Measurements from ENCODE around the gene TTLL9.

The TTLL9 gene

DNA sequence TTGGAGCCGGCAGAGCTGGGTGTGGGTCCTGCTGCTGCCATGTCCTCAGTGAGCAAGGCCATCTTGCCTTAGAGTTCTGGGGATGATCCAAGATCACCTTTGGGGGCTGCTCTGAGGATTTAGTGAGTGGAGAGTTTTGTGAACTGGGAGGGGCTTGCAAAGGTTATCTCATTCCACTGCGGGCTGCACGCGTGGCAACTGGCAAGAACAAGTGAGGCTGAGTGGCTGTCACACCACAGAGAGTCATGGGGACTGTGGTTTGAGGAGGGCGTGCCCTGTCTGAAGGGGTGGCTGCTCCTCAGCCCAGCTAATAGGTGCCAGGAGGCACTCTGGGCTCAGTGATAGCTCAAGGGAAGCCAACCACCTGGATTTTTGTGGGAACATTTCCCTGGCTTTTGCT is 37.6 kb downstream of the TTLL9 start:
- H3K4me3 ChIP-seq (ENCODE audit: low read depth, low read length), result no peak overlapping the region
- TF ChIP-seq, protein P1, sequence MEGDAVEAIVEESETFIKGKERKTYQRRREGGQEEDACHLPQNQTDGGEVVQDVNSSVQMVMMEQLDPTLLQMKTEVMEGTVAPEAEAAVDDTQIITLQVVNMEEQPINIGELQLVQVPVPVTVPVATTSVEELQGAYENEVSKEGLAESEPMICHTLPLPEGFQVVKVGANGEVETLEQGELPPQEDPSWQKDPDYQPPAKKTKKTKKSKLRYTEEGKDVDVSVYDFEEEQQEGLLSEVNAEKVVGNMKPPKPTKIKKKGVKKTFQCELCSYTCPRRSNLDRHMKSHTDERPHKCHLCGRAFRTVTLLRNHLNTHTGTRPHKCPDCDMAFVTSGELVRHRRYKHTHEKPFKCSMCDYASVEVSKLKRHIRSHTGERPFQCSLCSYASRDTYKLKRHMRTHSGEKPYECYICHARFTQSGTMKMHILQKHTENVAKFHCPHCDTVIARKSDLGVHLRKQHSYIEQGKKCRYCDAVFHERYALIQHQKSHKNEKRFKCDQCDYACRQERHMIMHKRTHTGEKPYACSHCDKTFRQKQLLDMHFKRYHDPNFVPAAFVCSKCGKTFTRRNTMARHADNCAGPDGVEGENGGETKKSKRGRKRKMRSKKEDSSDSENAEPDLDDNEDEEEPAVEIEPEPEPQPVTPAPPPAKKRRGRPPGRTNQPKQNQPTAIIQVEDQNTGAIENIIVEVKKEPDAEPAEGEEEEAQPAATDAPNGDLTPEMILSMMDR (IDR thresholded peaks at IDR 0.05; ENCODE audit: low read depth, low read length), result no peak

DNA sequence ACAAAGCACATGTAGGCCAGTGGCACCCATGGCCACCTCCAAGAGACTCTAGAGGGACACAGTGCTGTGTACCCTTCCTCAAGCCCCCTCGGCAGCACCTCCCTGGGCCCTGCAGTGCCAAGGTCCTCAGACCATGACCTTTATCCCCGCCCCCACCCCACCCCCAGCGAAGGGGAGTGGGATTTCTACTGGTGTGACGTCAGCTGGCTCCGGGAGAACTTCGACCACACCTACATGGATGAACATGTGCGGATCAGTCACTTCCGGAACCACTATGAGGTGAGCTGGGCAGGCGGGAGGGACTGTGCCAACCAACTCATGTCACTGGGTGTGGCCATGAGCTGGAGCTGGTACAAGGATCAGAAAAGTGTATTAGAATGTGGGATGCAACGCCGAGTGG is 38.0 kb downstream of the TTLL9 start:
- TF ChIP-seq, protein P1 (IDR thresholded peaks at IDR 0.05; ENCODE audit: low read depth, low read length), result no peak
- H3K4me3 ChIP-seq (ENCODE audit: low read depth, low read length), result no peak overlapping the region

DNA sequence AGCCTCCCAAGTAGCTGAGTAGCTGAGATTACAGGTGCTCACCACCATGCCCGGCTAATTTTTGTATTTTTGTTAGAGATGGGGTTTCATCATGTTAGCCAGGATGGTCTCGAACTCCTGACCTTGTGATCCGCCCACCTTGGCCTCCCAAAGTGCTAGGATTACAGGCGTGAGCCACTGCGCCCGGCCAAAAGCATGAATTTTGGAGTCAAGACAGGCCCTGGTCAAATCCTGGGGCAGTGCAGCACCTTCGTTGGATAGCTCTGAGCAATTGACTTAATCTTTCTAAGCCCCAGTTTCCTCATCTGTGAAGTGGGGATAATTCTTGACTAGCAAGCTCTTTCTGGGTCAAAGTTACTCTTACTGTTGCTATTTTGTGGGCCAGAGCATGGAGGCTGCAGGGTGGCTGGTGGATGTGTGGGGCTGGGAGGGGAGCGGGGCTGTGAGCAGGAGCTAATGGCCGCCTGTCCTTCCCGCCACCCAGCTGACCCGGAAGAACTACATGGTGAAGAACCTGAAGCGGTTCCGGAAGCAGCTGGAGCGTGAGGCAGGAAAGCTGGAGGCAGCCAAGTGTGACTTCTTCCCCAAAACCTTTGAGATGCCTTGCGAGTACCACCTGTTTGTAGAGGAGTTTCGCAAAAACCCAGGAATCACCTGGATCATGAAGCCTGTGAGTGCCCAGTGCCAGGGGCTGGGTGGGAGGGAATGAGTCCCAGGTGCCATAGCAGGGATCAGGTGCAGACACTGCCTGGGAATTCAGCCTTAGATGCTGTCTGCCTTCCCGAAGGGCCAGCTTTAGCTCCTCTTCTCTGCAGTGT is 39.0 kb downstream of the TTLL9 start:
- no peak overlapping the region for H3K4me3 ChIP-seq (ENCODE audit: low read depth, low read length)
- TF ChIP-seq, protein P1 (IDR thresholded peaks at IDR 0.05; ENCODE audit: low read depth, low read length), result no peak

DNA sequence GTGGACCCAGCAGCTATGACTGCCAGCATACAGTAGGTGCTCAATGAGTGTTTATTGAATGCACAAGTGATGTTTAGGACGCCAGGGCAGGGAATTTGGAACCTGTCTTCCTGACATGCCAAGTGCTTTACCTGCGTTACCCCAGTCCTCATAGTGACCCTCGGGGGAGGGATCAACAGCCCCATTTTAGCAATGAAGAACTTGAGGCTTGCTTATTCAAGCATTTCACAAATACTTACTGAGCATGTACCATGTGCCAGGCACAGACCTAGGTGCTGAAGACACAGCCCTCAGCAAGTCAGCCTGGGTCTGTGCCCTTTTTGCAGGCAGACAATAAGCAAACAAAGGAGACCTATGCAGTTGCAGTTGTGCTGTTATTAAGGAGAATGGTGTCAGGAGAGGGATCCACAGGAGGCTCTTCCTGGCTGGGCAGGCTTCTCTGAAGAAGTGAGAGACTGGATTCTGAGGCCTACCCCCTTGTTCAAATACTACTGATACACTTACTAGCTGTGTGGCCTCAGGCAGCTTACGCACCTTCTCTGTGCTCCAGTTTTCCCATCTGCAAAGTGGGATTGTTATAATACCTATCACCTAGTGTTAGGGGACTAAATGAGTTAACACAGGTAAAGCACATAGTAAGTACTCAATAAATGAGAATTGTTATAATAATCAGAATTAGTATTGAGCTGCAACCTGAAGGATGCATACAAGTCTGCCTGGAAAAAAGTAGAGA is 39.8 kb downstream of the TTLL9 start:
- H3K4me3 ChIP-seq (ENCODE audit: low read depth, low read length), result no peak overlapping the region
- TF ChIP-seq, protein P1 (IDR thresholded peaks at IDR 0.05; ENCODE audit: low read depth, low read length), result no peak

DNA sequence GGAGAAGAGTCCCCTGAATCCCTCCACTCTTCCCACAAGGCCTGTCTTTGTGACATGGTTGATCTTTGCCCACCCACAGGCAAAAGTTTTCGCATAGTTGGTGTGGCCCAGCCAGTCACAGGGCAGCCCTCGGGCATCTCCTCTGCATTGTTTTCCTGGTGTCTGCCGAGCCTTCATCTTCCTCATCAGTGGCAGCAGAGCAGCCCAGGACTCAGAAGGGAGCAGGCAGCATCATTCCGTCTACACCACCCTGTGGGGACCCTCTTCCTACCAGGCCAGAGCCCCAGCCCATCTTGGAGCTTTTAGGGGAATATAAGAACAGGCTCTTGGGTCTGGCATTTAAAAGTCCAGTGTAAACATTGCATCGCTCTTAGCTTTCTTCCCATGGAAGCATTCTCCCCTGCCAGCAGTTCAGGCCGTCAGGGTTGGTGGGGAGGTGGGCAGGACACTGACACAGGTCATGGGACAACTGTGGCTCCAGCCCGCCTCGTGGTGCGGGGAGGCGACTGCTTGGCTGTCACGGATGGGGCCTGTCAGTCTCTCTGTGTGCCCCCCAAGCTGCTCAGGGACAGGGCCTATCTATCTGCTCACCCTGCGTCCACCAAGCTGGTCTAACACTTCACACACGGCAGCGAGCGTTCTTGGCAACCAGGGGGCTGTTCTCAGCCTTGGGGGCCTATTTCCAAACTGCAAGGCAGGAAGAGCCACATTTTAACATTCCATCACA is 43.2 kb downstream of the TTLL9 start:
- TF ChIP-seq, protein P1 (IDR thresholded peaks at IDR 0.05; ENCODE audit: low read depth, low read length), result no peak
- no peak overlapping the region for H3K4me3 ChIP-seq (ENCODE audit: low read depth, low read length)

DNA sequence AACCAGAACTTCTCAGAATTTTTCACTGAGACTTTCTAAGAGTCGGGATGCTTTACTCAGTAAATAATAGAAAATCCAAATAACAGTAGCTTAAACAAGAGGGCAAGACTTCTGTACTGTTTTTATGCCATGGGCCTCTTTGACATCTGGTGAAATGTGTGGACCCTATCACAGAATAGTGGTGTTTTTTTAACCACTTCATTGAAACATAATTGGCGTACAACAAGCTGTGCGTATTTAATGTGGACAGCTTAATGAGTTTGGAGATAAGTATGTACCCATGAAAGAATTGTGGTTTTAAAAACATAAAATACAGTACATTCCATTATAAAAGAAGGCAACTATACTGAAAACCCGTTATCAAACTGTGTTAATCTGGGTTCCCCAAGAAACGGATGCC is 43.7 kb downstream of the TTLL9 start:
- TF ChIP-seq, protein P1 (IDR thresholded peaks at IDR 0.05; ENCODE audit: low read depth, low read length), result no peak
- H3K4me3 ChIP-seq (ENCODE audit: low read depth, low read length), result no peak overlapping the region

Measured in WI38 (cell line).